ENCODE data around the gene ZGRF1. TPM values are rescaled to one million over a fixed set of nuclear protein-coding genes. Genes with fewer than 3 reads are reported as not detected.

Gene ZGRF1
- total and polyA plus RNA-seq, 3 donors from 2014 or later = 6.4 to 25.7 (median 16.9) TPM

GRCh38 chr4:112563431-112564200 lies 73.1 kb downstream of the ZGRF1 start:
- no peaks in the 10 kb centered on the region for H3K27me3 ChIP-seq
- no peak overlapping the region for H3K4me3 ChIP-seq
- H3K9me3 ChIP-seq = no peaks in the 10 kb centered on the region
- intact Hi-C loops (cut with DNase I; ENCODE audit: low total_unique reads) = no loop called here
- H3K27ac ChIP-seq = no peak overlapping the region
- DNase-seq = no peak
- no peaks in the 10 kb centered on the region for H3K4me1 ChIP-seq
- no peaks in the 10 kb centered on the region for H3K36me3 ChIP-seq (ENCODE audit: low read depth, missing control alignments)
- 80 to 87% methylated on average over 4 of the region's 4 CpGs for WGBS, 2 donors
- no peak for TF ChIP-seq POLR2A (IDR thresholded peaks at IDR 0.05)
- TF ChIP-seq, protein P1, sequence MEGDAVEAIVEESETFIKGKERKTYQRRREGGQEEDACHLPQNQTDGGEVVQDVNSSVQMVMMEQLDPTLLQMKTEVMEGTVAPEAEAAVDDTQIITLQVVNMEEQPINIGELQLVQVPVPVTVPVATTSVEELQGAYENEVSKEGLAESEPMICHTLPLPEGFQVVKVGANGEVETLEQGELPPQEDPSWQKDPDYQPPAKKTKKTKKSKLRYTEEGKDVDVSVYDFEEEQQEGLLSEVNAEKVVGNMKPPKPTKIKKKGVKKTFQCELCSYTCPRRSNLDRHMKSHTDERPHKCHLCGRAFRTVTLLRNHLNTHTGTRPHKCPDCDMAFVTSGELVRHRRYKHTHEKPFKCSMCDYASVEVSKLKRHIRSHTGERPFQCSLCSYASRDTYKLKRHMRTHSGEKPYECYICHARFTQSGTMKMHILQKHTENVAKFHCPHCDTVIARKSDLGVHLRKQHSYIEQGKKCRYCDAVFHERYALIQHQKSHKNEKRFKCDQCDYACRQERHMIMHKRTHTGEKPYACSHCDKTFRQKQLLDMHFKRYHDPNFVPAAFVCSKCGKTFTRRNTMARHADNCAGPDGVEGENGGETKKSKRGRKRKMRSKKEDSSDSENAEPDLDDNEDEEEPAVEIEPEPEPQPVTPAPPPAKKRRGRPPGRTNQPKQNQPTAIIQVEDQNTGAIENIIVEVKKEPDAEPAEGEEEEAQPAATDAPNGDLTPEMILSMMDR (IDR thresholded peaks at IDR 0.05) = no peak

DNA sequence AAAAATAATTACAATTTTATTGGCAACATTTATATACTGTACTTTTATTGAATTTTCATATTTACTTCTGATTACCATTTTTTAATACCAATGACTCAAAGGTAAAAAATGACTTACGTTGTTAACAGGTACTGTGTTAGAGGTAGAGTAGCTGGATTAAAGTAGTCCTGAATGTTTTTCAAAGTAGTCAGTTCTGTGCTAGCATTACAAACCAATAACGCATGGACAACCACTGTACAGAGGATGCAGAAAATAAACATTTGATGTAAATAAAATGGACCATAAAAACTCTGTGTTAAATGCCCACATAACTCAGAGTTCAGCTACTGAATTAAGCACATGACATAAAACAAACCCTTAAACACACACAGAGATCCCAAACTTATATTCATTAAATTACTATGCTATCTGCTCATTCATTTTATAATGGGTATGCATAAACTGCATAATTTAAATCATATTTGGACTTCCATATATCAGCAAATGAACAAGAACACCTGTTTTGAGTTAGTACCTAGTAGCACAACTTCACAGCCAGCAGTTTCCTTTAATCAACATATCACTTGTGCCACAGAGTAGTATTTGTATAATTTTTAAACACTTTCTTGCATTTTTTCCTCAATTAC lies 74.3 kb downstream of the ZGRF1 start:
- no peak overlapping the region for H3K27ac ChIP-seq
- no peaks in the 10 kb centered on the region for H3K27me3 ChIP-seq
- no peaks in the 10 kb centered on the region for H3K36me3 ChIP-seq (ENCODE audit: low read depth, missing control alignments)
- TF ChIP-seq, protein P1 (IDR thresholded peaks at IDR 0.05) = no peak
- TF ChIP-seq POLR2A (IDR thresholded peaks at IDR 0.05) = no peak
- H3K9me3 ChIP-seq = no peaks in the 10 kb centered on the region
- 85 to 95% methylated on average over 2 of the region's 2 CpGs for WGBS, 2 donors
- intact Hi-C loops (cut with DNase I; ENCODE audit: low total_unique reads) = no loop called here
- DNase-seq = no peak
- H3K4me1 ChIP-seq = no peaks in the 10 kb centered on the region
- H3K4me3 ChIP-seq = no peak overlapping the region

DNA sequence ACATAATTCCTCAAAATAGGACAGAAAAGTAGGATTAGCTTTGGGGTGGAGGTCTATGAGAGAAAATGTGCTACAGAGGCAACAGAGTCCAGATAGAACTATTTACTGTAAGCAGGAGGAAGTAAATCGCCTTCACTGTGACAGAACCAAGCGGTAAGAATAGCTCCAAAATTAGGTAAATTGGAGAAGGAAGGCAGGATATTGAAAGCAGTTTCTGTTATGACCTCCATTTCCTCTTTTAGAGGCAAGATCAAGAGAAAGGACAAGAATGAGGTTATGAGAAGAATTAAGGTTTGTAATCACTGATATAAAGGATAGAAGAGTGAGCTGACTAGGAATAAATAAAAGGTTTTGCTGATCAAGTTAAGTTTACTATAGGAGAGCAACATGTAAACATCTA lies 76.6 kb downstream of the ZGRF1 start:
- intact Hi-C loops (cut with DNase I; ENCODE audit: low total_unique reads) = no loop called here
- 81 to 89% methylated on average over 2 of the region's 2 CpGs for WGBS, 2 donors
- Histone ChIP-seq H3K36me3 (ENCODE audit: low read depth, missing control alignments) (no peaks in the 10 kb centered on the region), H3K4me3 (no peak overlapping the region), H3K4me1 (no peaks in the 10 kb centered on the region), H3K27me3 (no peaks in the 10 kb centered on the region), H3K27ac (no peak overlapping the region), H3K9me3 (no peaks in the 10 kb centered on the region)
- no peak for DNase-seq
- no peak for TF ChIP-seq POLR2A (IDR thresholded peaks at IDR 0.05)
- TF ChIP-seq, protein P1 (IDR thresholded peaks at IDR 0.05) = no peak

GRCh38 chr4:112559053-112559452 lies 77.7 kb downstream of the ZGRF1 start:
- no peaks in the 10 kb centered on the region for H3K36me3 ChIP-seq (ENCODE audit: low read depth, missing control alignments)

More at GRCh38 chr4:112559053-112559452, 77.7 kb downstream of the ZGRF1 start:
- no peak for DNase-seq
- Histone ChIP-seq H3K9me3 (no peaks in the 10 kb centered on the region), H3K4me3 (no peak overlapping the region), H3K4me1 (no peaks in the 10 kb centered on the region), H3K27me3 (no peaks in the 10 kb centered on the region), H3K27ac (no peak overlapping the region)
- intact Hi-C loops (cut with DNase I; ENCODE audit: low total_unique reads) = no loop called here
- TF ChIP-seq POLR2A (IDR thresholded peaks at IDR 0.05) = no peak
- TF ChIP-seq, protein P1 (IDR thresholded peaks at IDR 0.05) = no peak
- 85 to 98% methylated on average over 3 of the region's 3 CpGs for WGBS, 2 donors
